Measurements from ENCODE around the gene JARID2.

- no peak for TF ChIP-seq CUX1 (IDR thresholded peaks at IDR 0.05; ENCODE audit: insufficient replicate concordance, low read depth, low read length)
- TF ChIP-seq CTCF (IDR thresholded peaks at IDR 0.05 in 2 of 3, conservative IDR thresholded peaks at IDR 0.05 in 1 of 3; ENCODE audit: control insufficient read depth in 2 of 3, extremely low read depth in 1 of 3, insufficient read depth in 1 of 3, low read depth in 3 of 3, low read length in 3 of 3): no peak
- no peak for TF ChIP-seq ZNF274 (IDR thresholded peaks at IDR 0.05; ENCODE audit: insufficient read depth, insufficient read length)
- TF ChIP-seq NR2F1 (conservative IDR thresholded peaks at IDR 0.05): no peak
- no peak for TF ChIP-seq MAX (IDR thresholded peaks at IDR 0.05; ENCODE audit: low read depth, low read length)
- no peak for TF ChIP-seq NR2C2 (IDR thresholded peaks at IDR 0.05; ENCODE audit: borderline replicate concordance, control insufficient read depth, insufficient read length, low read depth)
- no peak for TF ChIP-seq EGR1 (IDR thresholded peaks at IDR 0.05; ENCODE audit: borderline replicate concordance in 1 of 2, low read depth in 2 of 2, low read length in 2 of 2)
- TF ChIP-seq EZH2 (IDR thresholded peaks at IDR 0.05; ENCODE audit: borderline replicate concordance, control insufficient read depth, low read depth, low read length): no peak
- TF ChIP-seq SIN3A (IDR thresholded peaks at IDR 0.05; ENCODE audit: low read depth, low read length): no peak
Measured at GRCh38 chr6:15370733-15371671, 125.1 kb downstream of the JARID2 start.
